ENCODE results near the gene GSG1L2. TPM values are rescaled to one million over a fixed set of nuclear protein-coding genes. Genes with fewer than 3 reads are reported as not detected.

Gene GSG1L2
- total and polyA plus RNA-seq, 2 donors from 2014 or later = not detected

DNA sequence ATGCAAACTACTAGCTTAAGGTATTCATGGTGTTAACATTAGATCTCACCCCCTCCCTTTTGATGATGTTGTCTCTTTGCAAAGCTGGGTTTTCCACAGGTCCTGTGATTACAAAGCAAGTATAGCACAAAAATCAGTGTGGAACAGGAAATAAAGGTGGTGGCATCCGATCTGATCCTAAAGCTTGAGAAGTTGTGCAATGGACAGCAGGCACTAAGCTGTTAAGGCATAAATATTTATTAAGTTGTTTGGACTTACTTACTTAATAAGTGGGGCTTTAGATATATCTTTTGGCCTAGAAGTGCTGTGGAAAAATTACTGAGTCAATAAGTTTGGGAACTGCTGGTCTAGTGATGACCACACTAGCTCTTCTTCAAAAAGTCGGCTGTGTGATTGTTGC lies 8.8 kb upstream of the GSG1L2 start:
- no peak for FAIRE-seq

DNA sequence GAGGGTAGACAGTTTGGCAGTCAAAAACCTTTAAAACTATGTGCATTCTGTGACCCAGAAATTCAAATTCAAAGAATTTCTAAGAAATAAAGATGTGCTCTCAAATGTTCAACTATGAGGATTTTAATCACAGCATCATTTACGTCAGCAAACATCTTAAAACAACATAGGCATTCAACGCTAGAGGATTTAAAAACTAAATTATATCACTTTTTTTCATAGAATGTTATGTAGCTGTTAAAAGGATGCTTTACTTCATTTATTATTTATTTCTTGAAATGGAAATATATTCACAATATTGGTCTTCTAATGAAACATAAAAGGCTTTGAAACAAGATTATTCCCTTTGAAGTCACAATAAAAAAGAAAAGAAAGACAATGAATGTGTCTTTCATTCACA lies 7.5 kb upstream of the GSG1L2 start:
- no peak for FAIRE-seq
- Histone ChIP-seq H3K9ac (ENCODE audit: low read length in 3 of 3) (no peak overlapping the region), H3K9me3 (ENCODE audit: control insufficient read depth in 2 of 3, insufficient read depth in 1 of 3, low read length in 3 of 3) (no peaks in the 10 kb centered on the region), H3K4me3 (ENCODE audit: low read length in 3 of 3) (no peak overlapping the region), H3K27me3 (ENCODE audit: control insufficient read depth, insufficient read depth, low read length) (no peaks in the 10 kb centered on the region), H3K4me1 (ENCODE audit: control insufficient read depth in 2 of 3, insufficient read depth in 2 of 3, low read depth in 1 of 3, low read length in 3 of 3) (no peaks in the 10 kb centered on the region), H3K27ac (ENCODE audit: low read depth in 2 of 2, low read length in 2 of 2) (no peak overlapping the region), H3K36me3 (ENCODE audit: control insufficient read depth in 2 of 3, insufficient read depth in 3 of 3, low read length in 3 of 3) (no peaks in the 10 kb centered on the region)
- TF ChIP-seq, protein P1, sequence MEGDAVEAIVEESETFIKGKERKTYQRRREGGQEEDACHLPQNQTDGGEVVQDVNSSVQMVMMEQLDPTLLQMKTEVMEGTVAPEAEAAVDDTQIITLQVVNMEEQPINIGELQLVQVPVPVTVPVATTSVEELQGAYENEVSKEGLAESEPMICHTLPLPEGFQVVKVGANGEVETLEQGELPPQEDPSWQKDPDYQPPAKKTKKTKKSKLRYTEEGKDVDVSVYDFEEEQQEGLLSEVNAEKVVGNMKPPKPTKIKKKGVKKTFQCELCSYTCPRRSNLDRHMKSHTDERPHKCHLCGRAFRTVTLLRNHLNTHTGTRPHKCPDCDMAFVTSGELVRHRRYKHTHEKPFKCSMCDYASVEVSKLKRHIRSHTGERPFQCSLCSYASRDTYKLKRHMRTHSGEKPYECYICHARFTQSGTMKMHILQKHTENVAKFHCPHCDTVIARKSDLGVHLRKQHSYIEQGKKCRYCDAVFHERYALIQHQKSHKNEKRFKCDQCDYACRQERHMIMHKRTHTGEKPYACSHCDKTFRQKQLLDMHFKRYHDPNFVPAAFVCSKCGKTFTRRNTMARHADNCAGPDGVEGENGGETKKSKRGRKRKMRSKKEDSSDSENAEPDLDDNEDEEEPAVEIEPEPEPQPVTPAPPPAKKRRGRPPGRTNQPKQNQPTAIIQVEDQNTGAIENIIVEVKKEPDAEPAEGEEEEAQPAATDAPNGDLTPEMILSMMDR (IDR thresholded peaks at IDR 0.05; ENCODE audit: borderline replicate concordance, extremely low read depth, insufficient read depth) = no peak
- no peak for DNase-seq
- intact Hi-C loops (cut with DNase I) = no loop called here

More for the DNA sequence above, 8.8 kb upstream of the GSG1L2 start:
- H3K4me3 ChIP-seq (ENCODE audit: low read length in 3 of 3) = no peak overlapping the region
- H3K27me3 ChIP-seq (ENCODE audit: control insufficient read depth, insufficient read depth, low read length) = no peaks in the 10 kb centered on the region
- no peak overlapping the region for H3K27ac ChIP-seq (ENCODE audit: low read depth in 2 of 2, low read length in 2 of 2)
- H3K36me3 ChIP-seq (ENCODE audit: control insufficient read depth in 2 of 3, insufficient read depth in 3 of 3, low read length in 3 of 3) = no peaks in the 10 kb centered on the region
- no peaks in the 10 kb centered on the region for H3K4me1 ChIP-seq (ENCODE audit: control insufficient read depth in 2 of 3, insufficient read depth in 2 of 3, low read depth in 1 of 3, low read length in 3 of 3)
- no peak for DNase-seq
- no peak overlapping the region for H3K9ac ChIP-seq (ENCODE audit: low read length in 3 of 3)
- intact Hi-C loops (cut with DNase I) = no loop called here
- TF ChIP-seq, protein P1 (IDR thresholded peaks at IDR 0.05; ENCODE audit: borderline replicate concordance, extremely low read depth, insufficient read depth) = no peak
- H3K9me3 ChIP-seq (ENCODE audit: control insufficient read depth in 2 of 3, insufficient read depth in 1 of 3, low read length in 3 of 3) = no peaks in the 10 kb centered on the region

DNA sequence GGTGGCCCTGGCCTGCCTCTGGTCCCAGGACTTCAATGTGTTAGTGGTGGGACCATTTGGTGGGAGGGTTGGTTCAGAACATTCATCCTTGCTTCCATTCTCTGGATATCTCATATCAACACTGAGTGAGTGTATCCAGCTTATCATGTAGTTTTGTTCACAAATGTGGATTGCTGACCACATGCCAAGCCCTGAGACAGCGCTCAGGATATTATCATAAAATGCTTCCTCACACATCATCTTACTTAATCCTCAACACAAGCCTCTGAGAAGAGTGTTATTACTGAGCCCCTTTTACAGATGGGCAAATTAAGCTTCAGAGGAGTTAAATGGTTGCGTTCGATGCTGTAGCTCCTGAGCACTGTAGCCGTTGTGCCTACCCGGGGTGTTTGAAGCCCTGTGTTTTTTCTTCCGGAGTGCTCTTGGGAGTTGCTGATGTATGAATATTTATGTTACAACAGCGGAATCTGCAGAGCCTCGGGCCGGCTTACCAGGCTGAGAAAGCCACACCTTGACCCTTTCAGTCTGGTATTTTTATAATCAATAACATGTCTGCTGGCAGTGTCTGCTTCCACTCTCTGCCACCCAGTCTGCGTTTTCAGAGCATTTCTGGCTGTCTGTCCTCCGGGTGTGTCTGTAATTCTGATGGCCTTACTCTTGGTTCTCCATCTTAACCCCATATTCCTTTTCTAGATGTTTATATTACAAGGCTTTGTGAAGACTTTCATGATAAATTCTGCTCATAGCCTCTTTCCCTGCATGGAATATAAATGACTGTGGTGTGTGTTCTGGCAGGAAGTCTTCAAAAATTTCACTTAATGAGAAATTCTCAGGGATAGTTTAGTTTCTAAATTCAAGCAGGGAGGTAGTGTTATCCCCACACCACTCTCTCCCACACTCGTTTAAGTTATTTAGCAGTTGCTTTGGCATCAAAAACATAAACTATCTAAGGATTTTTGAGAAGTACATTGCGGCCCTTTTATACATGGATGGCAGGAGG lies 6.7 kb upstream of the GSG1L2 start:
- H3K36me3 ChIP-seq (ENCODE audit: control insufficient read depth in 2 of 3, insufficient read depth in 3 of 3, low read length in 3 of 3) = no peaks in the 10 kb centered on the region
- FAIRE-seq = no peak
- TF ChIP-seq, protein P1 (IDR thresholded peaks at IDR 0.05; ENCODE audit: borderline replicate concordance, extremely low read depth, insufficient read depth) = no peak
- no peaks in the 10 kb centered on the region for H3K27me3 ChIP-seq (ENCODE audit: control insufficient read depth, insufficient read depth, low read length)
- H3K9me3 ChIP-seq (ENCODE audit: control insufficient read depth in 2 of 3, insufficient read depth in 1 of 3, low read length in 3 of 3) = no peaks in the 10 kb centered on the region
- no peak overlapping the region for H3K4me3 ChIP-seq (ENCODE audit: low read length in 3 of 3)
- intact Hi-C loops (cut with DNase I) = no loop called here
- H3K9ac ChIP-seq (ENCODE audit: low read length in 3 of 3) = no peak overlapping the region
- H3K27ac ChIP-seq (ENCODE audit: low read depth in 2 of 2, low read length in 2 of 2) = no peak overlapping the region
- H3K4me1 ChIP-seq (ENCODE audit: control insufficient read depth in 2 of 3, insufficient read depth in 2 of 3, low read depth in 1 of 3, low read length in 3 of 3) = no peaks in the 10 kb centered on the region
- DNase-seq = no peak

Measured in kidney (tissue), 14 donors.